ENCODE data around the gene TNS4.

GRCh38 chr17:40486522-40487370 is 14.7 kb downstream of the TNS4 start:
- TF ChIP-seq CTCF (IDR thresholded peaks at IDR 0.05 in 2 of 3, conservative IDR thresholded peaks at IDR 0.05 in 1 of 3; ENCODE audit: borderline replicate concordance in 1 of 3, insufficient read depth in 1 of 3, low read depth in 2 of 3, low read length in 2 of 3) = no peak
- no peak for TF ChIP-seq ELF1 (IDR thresholded peaks at IDR 0.05; ENCODE audit: borderline replicate concordance, low read depth)
- no peak for TF ChIP-seq POLR2A (IDR thresholded peaks at IDR 0.05; ENCODE audit: borderline replicate concordance, extremely low read depth, insufficient read depth, insufficient read length)
- TF ChIP-seq SP1 (IDR thresholded peaks at IDR 0.05; ENCODE audit: low read depth) = no peak
- no peak for TF ChIP-seq REST (IDR thresholded peaks at IDR 0.05; ENCODE audit: low read depth)
- no peak for TF ChIP-seq TCF7L2 (IDR thresholded peaks at IDR 0.05; ENCODE audit: borderline replicate concordance, extremely low read depth, insufficient read depth, insufficient read length)
- TF ChIP-seq ATF3 (IDR thresholded peaks at IDR 0.05) = no peak
- TF ChIP-seq EZH2 (IDR thresholded peaks at IDR 0.05) = no peak
- TF ChIP-seq RAD21 (IDR thresholded peaks at IDR 0.05; ENCODE audit: low read depth) = no peak
- no peak; the same call in 1 of the 2 replicates for TF ChIP-seq POLR2AphosphoS5 (IDR thresholded peaks at IDR 0.05; ENCODE audit: low read depth, low read length)
